ENCODE data around the gene VAT1L.

GRCh38 chr16:77775911-77776909 lies 12.2 kb upstream of the VAT1L start:
- TF ChIP-seq CTCF (IDR thresholded peaks at IDR 0.05; ENCODE audit: borderline replicate concordance, extremely low read depth, low read length, poor library complexity, severe bottlenecking): no peak
- no peak for TF ChIP-seq EZH2 (IDR thresholded peaks at IDR 0.05; ENCODE audit: borderline replicate concordance, low read depth, low read length, severe bottlenecking)
